T-helper 9 cell (primary cell): ENCODE data around the gene UBE2L6.
A peak's percentile ranks its signal among the peaks of the same experiment; 100 is the strongest.

Experiments used
- DNase-seq: peaks from one replicate; pipeline ENCODE4 v3.0.0-alpha.2; 2020

UBE2L6 gene

DNA sequence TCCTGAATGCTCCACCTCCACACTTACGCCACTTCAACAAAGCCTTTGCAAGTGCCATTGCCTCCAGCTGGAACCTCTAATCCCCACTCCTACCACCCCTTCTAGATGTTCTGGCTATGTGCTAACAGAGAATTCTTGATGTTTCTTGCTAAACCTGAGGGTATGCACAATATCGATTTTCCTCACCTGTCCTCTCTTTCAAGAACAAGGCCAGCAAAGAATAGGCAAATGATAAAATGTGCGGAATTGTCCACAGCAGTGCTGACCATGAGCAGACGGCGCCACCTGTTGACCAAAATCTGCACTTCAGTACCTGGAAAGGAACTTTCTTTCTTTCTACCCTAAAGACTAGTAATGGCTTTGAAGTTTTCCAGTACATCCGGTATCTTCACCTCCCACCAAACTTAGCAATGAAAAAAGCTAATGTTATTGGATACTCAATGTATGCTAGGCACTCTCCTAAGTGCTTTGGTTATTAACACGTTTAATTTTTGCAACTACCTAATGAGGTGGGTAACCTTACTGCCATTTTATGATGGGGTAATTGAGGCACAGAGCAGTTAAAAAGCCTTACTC is 40.3 kb downstream of the UBE2L6 start:
- DNase-seq = peak; percentile 76

DNA sequence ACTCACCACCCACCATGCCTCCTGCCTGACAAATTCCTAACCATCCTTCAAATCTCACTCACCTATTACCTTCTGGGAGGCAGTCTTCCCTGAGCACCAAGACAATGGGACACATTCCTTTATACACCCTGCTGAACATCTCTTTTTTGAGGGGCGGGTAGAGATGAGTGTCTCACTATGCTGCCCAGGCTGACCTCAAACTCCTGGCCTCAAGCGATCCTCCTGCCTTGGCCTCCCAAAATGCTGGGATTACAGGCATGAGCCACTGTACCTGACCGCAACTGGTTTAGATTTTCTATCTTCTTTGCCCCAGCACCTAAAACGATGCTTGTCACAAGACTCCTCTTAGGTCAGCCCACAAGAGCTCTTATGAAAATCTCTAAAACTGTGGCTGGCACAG is 44.1 kb downstream of the UBE2L6 start:
- DNase-seq = no peak

DNA sequence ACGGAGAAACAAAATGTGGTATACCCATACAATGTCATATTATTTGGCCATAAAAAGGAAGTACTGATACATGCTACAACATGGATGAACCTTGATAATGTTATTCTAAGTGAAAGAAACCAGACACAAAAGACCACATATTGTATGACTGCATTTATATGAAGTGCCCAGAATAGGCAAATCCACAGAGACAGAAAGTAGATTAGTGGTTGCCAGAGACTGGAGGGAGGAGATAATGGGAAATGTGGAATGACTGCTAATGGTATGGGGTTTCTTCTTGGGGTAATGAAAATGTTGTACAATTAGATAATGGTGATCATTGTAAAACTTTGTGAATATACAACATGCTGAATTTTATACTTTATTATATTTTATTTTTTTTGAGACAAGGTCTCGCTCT is 46.4 kb downstream of the UBE2L6 start:
- no peak for DNase-seq

DNA sequence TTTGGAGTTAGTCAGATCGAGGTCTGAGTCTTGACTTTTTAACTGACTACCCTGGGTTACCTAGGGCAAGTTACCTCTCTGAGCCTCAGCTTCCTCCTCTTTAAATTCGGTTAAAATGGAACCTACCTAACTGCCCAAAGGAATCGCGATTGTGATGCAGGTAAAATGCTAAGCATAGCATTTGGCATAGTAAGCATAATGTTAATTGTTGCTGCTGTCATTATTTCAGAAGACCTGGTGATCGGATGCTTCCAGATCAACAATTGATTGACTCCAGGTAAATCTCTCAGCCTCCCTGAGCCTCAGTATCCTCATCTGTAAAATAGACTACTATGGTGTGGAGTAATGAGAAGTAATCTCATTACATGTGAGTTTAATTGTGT is 51.4 kb downstream of the UBE2L6 start:
- DNase-seq = no peak

DNA sequence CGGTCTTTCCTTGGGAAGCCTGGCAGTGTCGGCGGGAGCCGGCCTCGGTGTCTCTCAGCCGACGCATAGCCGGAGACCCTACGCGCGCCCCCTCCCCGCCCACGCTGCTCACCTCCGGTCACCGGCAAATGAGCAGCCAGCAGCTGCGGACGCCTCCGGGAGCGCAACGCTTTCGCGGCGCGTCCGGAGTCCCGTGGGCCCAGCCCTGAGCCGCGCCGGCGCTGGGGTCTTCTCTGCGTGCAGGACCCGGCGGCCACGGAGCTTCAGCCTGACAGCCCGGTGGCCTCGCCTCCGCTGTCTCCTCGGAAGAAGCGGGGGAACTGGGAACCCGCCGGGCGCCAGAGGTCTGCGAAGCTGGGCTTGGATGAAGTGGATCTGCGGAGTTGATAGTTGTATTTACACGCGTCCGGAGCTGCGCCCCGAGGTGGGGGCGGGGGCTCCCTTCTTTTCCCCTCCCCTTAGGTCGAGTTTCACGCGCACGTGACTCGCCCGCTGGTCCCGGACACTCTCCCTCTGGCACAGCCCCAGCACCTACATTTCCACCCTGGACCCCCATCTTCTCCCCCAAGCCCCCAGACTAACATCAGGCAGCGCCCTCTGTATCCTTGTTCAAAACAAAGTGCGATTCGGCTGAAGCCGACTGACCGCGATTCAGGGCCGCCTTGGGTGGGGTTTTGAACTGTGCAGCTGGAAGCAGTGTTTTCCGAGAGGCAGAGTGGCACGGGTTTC is 52.0 kb downstream of the UBE2L6 start, which contains the start of gene SLC43A1:
TSS of gene SLC43A1 (minus strand) at position 371 of the 729 bp plus-strand sequence. CDS start 1,591 bp downstream, outside the sequence.
- DNase-seq = peak; percentile 5

DNA sequence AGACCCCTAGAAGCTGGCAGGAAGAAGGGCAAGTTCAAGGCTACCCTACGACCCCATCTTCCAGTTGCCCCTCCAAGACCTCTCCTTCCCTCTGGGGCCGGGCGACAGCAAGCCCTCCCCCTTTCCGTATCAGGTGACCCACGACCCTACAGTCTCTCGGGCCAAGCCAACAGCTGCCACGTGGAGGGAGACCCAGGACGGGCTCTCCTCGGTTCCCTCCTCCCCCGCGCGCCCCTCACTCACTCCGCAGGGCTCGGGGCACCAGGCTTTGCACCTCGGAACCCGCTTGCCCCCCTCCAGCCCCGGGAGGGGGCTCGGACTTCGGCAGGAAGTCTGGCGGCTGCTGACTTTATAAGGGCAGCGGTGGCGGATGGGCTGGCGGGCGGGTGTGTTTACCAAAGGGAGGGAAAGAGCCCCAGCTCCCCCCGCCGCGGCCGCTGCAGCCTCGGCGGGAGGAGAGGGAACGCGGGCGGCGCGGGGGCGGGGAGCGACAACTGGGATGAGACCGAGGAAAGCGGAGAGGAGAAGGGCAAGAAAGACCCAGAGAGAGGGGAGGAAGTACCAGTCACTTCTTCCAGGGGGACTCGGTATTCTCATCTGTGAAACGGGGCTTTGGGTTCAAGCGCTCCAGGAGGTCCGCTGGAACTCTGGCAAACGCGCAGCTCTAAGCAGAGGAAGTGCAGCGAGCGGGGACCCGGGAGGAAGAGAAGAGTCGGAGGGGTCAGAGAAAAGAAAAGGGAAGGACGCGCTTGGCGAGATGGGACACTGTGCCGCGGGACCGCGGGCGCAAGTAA is 52.7 kb downstream of the UBE2L6 start:
- peak; percentile 39 for DNase-seq

DNA sequence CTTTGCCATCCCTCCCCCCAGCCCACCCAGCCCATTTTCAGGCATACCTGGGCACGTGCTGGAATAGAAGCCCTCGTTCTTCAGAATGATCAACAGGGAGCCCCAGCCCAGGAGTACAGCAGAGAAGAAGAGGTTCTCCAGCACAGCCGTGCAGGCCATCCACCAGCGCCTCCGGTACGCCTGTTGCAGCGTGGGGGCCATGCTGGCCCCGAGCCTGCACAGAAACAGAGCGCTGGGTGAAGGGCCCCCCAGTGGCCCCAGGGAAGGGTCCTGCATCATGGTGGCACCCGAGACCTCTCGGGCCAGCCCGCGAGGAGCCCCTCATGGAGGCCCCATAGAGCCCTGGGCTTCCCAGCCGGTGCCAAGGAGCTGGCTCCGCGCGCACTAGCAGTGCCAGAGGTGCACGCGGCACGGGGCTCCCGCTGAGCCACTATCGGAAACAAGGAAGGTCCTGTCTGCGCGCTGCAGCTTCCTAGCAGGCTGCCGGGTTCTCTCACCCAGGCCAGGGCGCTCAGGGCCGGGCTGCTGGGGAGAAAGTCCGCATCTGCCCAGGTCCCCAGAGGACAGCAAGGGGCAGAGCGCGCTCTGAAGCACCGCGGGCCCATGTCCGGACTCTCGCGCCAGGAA is 53.4 kb downstream of the UBE2L6 start:
- peak; percentile 9 for DNase-seq

DNA sequence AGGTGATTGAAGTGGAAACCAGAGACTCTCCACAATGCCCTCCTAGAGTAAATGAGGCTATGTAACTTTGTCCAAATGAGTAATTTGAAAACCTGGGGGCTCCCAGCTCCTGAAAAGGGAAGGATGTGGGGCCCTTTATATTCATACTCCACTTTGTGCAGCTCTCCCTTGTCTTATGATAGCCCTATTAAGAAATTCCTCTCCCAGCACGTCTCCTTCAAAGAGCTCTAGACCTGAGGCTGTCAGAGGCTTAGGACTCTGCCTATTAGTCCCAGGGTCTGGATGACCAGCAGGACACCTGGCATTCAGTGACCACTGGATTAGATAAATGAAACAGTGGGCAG is 54.0 kb downstream of the UBE2L6 start:
- no peak for DNase-seq

DNA sequence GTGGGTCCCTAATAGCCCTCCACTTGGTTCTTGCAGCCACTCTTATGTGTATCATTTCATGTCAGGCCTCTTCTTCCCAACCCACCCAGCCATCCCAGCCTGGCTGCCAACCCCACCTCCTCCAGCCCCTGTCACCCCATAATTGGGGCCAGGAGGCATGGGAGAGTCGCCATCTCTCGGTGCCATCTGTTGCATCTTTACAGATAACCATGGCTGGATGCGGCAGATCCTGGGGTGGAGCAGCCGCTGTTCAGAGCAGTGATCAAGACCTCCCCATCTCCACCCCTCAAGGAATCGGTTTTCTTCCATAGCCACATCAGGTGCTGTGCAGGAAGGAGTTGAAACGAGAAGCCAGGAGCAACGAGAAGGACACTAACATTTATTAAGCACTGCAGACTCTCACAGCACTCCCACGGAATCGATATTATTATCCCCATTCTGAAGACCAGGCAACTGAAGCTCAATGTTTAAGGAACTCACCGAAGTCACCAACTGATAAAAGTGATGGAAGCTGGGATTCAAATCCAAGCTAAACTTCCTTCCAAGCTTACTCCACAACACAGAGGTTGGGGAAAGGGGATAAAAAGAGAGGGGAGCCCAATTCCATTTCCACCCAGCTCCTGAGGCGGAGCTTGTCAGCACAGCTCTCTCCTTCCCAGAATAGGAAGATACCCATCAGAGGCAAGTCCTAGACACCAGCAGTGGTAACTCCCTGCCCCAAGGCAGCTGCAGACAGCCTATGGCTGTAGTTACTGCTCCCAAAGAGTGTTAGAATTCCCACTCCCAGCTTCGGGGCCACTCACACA is 54.6 kb downstream of the UBE2L6 start:
- no peak for DNase-seq

DNA sequence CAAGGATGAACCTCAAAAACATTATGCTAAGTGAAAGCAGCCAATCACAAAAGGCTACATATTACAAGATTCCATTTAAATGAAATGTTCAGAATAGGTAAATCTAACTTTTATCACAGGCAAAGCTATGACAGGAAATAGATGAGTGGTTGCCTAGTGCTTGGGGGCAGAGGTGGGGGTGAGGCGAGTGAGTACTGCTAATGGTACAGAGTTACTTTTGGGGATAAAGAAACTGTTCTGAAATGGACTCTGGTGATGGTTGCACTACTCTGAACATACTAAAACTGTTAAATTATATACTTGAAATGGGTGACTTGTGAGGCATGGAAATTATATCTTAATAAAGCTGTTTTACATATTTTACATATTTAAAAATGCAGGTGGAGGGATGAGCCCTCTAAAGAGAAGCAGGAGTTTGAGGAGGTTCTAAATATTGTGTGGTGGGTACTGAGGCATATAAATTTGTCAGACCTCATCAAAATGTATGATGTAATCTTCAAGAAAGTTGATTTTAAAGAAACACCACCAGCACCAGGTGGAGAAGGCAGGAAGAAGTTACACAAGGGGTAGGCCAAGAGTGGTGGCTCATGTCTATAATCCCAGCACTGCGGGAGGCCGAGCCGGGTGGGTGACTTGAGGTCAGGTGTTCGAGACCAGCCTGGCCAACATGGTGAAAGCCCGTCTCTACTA is 55.6 kb downstream of the UBE2L6 start:
- no peak for DNase-seq

DNA sequence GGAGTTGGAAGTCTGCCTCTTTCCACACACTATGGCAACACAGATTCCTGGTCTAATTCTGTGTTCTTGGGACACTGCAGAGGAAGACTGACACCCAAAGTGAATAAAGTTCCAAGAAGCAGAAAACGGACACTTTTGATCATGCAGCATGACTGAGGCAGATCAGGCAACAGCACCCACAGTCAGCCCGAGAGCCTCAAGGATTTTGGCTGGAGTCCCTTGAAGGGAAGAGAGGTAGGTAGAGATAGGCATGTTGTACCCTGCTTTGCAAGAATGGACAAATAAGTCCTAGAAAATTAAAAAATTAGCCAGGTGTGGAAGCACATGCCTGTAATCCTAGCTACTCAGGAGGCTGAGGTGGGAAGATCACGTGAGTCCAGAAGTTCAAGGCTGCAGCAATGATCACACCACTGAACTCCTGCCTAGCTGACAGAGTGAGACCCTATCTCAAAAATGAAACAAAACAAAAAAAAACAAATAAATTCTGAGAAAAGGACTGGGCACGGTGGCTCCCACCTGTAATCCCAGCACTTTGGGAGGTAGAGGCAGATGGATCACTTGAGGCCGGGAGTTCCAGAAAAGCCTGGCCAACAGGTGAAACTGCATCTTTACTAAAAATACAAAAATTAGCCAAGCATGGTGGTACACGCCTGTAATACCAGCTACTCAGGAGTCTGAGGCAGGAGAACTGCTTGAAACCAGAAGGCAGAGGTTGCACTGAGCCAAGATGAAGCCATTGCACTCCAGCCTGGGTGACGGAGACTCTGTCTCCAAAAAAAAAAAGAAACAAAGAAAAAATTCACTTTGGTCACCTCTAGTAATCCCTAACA is 58.9 kb downstream of the UBE2L6 start:
- DNase-seq = no peak

DNA sequence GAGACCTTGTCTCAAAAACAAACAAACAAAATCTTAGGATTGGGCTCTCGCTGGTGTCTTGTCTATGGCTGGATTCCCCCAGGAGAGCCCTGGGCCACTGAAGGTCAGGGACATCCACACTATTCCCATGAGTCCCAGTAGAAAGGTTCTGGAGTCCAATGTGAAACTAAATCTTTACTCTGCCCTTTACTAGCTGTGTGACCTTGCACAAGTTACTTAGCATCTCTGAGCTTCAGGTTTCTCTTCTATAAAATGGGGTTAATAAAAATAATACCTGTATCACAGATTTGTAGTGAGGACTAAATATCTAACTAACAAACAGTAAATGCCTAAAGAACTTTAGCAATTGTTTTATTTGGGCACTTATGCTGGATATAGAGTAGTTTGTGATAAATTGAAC is 61.0 kb downstream of the UBE2L6 start:
- DNase-seq = no peak

DNA sequence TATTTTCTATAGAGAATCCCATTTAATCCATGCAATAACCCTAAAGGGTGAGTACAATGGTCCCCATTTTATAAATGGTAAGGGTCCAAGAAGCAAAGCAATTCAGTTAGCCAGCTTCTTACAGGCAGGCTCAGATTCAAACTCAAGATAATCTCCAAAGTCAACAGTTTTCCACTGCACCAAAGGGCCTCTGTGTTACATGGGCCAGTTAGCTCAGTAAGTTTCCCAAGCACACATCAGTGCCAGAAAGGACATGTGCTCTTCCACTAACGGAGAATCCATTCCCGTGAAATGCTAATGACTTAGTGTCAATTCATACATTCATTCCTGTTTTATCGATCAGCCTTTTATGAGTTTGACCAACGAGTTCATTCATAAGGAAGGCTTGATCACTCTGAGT is 63.0 kb downstream of the UBE2L6 start:
- no peak for DNase-seq

DNA sequence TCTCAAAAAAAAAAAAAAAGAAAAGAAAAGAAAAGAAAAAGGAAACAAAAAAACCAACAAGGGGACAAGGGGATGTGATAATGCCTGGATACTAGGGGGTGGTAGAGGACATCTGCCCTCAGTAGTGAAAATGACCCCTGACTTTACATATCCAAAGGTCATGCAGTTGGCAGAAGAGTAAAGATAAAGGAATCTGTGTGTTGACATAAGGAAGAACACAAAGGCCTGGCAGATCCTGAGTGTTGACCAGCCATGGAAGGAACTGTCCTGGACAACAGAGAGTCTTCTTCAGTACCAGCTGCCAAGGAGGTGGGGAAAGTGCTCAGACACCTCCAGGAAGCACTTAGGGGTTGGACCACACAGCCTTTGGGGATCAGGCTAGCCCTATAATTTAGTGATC is 64.6 kb downstream of the UBE2L6 start:
- no peak for DNase-seq

DNA sequence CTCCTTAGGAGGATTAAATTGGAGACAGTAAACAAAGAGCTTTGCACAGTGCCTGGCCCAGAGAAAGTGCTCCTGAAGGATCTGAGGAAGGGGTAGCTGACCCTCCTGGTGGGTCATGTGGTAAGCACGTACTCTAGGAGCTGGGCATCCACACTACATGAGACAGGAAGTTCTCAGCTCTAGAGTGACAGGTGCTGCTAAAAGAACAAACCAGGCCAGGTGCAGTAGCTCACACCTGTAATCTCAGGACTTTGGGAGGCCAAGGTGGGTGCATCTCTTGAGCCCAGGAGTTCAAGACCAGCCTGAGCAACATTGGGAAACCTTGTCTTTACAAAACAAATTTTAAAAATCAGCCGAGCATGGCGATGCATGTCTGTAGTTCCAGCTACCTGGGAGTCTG is 65.1 kb downstream of the UBE2L6 start:
- no peak for DNase-seq

DNA sequence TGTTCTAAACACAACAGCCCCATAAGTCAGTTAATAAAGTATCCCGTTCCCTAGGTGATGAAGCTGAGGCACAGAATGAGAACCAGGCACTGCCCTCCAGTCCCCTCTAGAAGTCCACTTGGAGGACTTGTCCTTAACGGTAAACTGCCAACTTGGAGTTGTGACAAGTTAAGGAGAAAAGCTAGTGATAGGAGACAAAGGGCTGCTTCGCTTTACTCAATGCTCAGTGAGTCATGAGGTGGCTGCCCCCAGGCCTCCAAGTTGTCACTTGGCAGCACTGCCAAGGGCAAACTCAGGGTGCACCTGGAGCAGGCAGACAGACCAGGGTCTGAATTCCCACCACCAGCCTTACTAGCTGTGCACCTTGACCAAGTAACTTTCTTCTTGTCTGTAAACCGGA is 65.5 kb downstream of the UBE2L6 start:
- no peak for DNase-seq
